HG03520 (cell line): Measurements from ENCODE around the gene UBE2J2.
A peak's percentile ranks its signal among the peaks of the same experiment; 100 is the strongest.

Experiments
- ATAC-seq: cut with Tn5 transposase; IDR thresholded peaks from one replicate; pipeline ENCODE4 v1.9.1; 2021; ENCODE audit warnings: mild to moderate bottlenecking, moderate library complexity; ENCODE audit not compliant: unreplicated experiment

Gene UBE2J2

DNA sequence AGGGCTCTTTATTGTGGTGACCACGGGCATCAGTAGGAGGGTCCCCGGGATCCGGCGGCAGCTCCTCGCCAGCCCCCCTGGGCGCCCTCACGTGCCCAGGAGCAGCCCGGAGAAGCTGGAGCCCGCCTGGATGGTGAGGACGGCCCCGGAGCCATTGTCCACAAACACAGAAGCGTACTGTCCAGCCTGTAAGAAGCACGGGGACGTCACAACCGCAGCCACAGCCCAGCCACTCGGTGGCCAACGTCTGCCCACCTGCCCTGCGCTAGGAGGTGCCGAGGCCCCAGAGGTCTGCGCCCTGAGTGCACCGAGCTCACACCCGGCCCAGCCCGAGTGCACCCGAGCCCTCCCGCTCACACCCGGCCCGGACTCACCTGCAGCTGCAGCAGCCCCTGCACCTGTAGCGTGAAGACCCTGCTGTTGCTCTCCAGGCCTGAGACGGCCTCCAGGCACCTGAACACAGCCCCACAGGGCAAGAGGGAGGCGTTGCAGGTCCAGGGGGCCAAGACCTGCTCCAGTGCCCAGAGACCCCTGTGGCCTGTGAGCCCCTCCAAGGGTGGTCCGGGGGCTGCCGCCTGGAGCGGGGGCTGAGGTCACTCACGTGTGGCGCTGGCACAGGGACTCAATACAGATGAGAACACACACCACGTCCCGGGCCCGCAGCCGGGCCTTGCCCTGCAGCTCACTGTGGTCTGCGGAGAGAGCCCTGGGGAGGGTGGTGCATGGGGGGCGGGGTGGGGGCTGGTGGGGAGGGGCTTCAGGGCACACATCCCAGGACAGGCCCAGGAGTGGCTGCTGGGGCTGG lies 31.0 kb downstream of the UBE2J2 start:
- no peak for ATAC-seq

DNA sequence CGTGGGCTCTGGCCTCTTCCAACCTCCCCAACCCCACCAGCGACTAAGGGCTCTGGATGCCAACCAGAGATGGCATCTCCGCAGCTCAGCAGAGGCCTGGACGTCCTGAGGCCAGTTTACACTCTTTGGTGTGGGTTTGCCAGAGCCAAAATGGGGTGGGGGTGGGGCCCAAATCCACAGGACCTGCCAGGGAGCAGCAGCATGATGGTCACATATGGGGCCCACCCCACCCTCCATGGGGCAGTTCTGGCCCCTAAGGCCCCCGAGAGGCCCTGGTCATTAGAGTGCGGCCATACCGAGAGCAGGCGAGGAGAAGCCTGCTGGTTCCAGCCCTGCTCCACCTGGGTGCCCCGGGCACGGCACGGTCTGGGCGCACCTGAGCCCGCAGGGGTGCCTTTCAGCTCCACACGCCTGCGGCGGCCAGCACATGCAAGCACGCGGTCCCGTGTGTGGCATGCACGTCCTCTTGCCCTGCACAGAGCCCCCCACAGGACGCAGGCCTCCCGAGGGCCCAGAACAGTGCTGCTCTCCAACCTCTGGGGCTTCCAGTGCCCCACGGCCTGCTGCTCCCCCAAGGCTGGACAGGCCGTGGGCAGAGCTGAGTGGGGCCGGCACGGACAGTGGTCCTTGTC lies 31.9 kb downstream of the UBE2J2 start:
- no peak for ATAC-seq

DNA sequence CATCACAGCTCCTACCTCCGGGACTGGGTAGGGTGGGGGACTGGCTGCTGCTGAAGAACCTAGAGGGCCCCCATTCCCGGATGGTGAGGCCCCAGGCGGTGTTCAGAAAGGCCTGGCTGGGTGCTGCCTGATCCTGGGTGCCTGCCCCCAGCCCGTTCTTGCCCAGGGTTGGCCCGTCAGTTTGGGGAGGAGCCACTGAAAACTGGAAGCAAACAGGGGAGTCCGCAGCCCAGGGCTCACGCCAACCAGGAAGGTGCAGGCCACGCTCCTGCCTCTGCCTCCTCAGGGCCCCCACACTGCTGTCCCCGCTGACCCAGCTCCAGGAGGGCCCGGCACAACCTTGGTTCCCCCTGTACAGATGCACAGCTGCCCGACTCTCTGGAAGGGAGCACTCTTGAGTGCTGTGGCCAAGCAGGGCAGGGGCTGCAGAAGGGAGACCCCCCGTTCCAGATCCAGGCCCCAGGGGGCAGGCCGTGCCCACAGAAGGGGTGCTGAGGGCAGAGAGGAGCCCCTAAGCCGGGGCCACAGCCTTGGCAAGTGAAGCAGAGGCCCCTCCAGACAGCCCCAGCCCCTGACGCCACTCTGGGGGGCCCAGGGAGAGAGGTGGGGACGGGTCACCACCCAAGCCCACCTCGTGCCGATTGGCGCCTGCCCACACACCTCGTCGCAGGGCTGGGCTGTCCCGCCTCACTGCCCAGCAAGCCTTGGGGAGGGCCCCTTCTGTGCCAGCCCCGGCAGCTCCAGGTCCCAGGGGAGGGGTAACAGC lies 32.6 kb downstream of the UBE2J2 start:
- ATAC-seq: no peak

DNA sequence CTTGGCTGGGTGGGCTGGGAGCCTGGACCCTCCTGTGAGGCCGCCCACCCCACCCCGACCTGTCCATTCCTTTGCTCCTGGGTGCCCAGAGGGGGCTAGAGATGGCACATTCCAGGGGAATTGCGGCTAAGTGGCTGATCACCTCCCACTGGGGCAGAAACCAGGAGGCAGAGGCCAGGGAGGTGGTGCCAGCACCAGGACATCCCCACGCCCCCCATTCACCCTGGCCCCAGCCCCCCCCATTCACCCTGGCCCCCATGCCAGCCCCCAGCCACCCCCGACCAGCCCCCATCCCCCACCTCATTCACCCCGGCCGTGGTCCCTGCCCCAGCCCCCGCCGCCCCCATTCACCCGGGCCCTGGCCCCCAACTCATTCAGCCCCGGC lies 33.3 kb downstream of the UBE2J2 start:
- ATAC-seq: no peak

DNA sequence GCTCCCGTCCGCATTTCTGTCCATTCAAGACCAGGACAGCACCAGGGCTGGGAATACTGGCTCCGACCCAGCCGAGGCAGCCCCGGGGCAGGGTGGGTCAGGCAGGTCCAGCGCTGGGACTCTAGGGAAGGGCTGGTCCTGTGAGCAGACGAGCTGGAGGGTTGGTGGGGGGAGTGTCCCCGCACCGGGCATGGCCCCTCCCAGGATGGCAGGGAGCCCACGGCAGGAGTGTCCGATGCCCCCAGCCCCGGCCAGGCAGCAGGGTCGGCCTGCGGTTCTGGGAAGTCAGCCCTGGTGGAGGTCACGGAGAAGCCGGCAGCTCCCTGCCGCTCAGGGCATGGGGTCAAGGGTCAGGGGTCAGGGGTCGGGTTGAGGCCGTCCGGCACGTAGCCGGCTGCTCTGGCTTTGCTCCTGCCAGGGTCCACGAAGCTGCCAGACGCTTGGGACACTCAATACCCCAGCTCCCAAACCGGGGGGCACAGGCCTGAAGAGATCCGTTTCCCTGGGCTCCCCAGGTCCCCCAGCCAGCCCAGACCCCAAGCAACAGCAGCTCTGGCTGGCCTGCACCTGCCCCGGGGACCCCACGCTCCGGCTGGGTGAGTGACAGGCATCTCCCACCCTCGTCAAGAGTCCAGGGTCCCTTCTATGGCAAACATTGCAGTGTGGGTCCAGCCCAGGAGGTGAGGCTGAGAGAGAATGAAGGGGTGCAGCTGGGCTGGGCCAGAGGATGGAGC lies 33.9 kb downstream of the UBE2J2 start:
- no peak for ATAC-seq

DNA sequence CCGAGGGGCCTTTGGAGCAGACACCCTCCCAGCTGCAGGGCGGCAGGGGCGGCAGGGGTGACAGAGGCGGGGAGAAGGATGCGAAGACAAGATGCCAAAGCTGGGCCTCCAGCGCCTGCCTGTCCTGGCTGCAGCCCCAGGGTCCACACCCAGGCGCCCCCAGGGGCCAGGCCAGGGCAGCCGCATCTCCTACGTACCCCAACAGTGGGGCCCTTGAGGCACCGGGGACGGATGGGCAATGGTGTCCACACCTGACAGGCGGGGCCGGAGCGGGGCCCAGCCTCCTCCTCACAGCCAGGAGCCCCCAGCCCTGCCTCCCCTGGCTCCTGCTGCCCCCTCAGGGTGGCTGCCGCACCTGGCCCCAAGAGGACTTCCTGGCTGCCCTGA lies 34.4 kb downstream of the UBE2J2 start:
- no peak for ATAC-seq

DNA sequence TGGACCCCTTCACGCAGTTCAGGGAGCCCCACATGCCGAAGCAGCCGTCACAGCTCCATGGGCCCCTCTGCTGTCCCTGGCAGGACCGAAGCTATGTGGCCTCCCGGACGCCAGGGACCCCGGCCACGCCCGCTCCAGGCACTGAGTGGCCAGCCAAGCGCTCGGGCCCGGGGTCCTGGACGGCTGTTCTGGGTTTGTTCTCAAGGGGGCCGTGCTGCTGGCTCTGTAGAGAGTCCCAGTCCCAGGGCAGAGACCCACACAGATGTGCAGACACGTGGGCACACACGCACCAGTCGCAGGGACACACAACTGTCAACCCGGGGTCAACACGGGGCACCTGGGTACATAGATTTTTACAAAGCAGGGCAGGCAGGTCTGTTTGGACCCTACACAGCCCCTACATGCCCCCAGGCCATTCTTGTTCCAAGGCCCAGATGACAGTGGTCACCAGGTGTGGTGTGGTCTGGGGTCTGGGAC lies 34.9 kb downstream of the UBE2J2 start:
- no peak for ATAC-seq

DNA sequence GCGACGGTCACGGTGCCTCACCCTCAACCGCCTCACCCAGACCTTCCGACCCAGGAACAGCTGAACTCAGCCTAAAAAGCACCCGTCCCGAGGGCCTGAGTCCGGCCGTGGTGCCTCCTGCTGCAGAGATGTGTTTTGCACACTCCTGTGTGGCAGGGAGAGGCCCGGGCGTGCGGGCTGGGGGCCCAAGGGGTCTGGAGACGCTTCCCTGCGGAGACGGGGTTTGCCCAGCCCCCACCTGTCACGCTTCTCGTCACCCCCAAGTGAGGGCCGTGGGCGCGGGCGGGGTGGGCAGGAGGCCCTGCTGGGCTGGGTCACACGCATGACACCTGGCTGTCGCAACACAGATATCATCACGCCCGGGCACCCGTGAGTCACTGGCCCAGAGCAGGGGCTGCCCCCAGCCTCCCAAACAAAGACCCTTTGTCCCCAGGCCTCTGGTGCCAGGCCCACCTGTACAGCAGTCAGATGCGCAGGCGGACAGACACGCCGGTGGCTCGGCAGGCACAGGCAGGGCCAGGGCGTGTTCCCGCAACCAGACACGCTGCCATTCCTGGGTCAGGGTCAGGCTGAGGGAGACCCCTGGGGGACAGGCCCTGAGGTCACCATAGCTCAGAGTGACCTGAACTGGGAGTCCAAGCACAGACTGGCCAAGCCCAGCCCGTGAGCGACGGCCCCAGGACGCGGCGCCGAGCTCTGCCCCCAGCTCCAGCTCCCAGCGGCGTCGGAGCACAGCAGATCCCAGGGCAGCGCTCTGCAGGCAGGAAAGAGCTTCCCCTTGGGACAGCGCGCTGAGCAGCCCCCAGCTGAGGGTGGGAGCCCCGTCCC lies 35.6 kb downstream of the UBE2J2 start:
- no peak for ATAC-seq

DNA sequence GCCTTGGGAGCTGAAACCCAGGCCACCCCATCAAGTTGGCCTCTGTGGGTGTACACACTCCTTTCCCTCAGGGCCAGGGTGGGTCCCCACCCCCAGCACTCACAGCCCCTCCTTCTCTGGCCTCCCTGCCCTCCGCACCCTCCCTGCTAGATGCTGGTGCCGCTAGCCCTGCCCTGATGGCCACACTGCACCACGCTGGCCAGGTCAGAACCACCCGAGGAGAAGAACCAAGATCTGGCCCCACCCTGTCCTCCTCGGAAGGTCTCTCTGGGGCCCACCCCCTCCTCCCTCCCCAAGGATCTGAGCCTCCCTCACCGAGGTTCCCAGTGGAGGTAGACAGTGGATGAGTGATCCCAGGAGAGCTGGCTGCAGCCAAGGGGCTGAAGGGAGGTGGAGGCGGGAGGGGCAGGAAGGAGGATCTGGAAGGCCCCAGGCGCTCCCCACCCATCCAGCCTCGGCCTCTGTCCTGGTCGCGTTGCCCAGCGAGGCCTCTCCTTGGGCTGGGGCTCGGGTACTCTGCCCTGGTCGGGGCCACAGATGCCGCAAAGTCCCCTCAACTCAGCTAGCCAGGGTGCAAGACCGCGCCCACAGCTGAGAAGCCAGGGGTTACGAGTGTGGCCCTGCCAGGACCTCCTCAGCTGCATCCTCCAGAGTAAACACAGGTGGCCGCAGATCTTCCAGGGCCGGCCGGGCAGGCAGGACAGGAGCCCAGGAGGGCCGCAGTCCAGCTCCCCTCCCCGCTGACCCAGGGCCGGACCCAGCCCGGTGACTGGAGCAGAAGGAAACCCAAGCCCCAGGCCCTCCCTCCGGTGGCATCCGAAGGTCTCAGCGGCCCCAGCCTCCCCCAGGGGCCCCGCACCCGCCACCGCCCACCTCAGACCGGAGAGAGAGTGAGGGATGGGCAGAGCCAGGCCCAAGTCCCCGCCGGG lies 36.4 kb downstream of the UBE2J2 start:
- ATAC-seq: no peak

DNA sequence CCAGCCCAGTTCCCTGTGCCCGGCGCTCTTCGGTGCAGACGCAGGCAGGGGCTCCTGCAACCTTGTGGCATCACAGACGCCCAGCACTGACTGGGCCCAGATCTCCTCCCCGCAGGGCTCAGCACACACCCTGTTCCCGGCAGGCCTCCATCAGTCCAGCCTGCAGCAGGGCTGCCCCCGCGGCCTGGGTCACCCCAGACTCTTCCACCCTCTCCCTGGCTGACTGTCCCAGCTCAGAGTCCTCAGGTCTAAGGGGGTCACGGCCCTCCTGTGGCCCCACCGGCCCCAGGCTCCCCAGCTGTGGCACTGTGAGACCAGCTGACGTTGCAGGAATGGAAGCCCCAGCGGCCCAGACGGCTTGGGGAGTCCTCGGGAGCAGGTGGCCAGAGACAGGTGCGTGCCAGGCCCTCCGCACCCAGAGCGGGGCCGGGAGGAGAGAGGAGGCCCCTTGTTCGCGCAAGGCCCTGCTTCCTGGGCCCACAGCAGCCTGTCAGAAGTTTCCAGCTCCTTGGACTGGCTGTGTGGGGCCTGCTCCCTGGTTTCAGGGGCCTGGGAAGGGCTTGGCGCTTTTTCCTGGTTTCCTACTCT lies 37.4 kb downstream of the UBE2J2 start:
- ATAC-seq: no peak

DNA sequence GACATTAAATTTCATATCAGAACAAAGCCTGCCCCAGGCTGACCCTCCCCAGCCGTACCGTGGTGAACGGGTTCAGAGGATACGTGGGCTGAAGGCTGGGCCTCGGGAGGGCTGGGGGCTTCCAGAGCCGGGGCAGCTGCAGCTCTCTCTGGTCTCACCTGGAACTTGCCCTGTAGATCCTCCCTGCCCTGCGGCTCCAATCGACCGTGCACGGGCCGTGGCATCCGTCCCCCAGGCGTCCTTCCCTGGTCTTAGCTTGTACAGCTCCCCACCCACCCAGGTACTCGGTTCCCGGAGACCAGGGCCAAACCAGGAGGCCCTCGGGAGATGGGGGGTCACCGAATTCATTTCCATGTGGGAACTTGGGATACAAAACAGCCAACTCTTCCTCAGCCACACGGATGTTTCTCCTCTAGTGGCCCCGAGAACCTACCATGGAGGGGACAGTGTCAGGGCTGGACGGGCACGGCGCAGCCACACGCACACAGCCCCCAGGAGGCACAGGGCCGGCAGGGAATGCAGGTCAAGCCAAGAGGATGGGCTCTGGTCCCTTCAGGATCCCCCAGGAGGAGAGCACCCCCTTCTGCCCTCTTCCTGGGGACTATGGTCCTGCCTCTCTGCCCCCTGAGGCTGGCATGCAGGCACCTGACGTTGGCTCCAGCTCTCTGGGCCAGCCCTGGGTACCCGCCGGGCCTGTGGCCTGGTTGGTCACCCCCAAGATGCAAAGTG lies 38.5 kb downstream of the UBE2J2 start:
- no peak for ATAC-seq

DNA sequence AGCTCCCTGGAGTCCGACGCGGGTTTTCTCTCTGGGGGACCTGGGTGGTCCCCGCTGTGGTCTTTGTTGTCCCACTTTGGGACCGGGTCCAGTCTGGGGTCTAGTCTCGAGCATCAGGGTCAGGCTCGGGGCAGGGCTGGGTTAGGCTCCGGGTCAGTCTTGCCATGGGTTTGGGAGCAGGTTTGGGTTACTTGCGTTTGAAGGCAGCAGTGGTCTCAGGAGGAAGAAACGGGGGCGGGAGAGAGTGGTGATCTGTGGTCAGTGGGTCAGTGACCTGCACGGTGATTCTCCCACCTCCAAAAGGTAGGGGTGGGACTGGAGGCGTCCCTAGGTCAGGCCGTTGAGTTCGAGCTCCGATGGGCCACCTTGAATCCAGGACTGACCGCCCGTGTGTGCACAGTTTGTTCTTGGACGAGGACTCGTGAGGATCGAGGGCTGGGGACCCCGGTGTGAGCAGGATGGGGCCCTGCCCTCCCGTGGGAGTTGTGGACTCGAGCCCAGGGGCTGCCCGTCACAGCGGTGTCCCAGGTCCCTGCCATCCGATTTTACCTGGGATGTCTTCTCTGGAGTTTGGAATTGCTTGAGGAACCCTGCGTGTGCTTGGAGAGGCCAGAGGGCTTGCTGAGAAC lies 39.4 kb downstream of the UBE2J2 start:
- no peak for ATAC-seq

DNA sequence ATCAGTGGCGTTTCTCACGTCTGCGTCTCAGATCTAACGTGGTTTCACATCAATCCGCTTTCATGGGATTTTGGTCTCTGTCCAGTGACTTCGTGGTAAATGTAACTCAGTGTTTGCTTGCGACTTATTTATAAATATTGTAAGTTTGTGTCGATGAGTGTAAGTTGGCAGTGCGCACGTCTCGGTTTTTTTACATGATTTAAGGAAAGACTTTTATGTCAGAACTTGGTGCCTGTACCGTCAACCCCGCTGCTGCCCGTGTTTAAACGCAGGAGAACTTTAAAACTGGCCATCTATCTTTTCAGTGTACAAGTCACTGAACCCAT lies 40.1 kb downstream of the UBE2J2 start:
- ATAC-seq: no peak

DNA sequence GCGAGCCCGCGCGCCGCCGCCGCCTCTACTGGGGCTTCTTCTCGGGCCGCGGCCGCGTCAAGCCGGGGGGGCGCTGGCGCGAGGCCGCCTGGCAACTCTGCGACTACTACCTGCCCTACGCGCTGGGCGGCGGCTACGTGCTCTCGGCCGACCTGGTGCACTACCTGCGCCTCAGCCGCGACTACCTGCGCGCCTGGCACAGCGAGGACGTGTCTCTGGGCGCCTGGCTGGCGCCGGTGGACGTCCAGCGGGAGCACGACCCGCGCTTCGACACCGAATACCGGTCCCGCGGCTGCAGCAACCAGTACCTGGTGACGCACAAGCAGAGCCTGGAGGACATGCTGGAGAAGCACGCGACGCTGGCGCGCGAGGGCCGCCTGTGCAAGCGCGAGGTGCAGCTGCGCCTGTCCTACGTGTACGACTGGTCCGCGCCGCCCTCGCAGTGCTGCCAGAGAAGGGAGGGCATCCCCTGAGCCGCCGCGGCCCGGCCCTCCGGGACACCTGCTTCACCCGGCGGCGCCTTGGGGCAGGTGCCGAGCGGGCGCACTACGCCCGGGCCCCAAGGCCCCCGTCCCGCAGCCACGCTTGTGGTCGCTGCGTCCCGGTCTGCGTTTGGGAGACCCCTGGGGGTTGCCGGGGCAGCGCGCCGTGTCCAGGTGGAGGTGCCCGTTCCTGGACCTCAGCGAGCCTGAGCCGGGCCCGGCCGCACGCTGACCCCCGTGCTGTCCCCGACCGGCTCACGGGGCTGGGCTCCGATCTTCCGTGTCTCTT lies 40.7 kb downstream of the UBE2J2 start:
- ATAC-seq: no peak

DNA sequence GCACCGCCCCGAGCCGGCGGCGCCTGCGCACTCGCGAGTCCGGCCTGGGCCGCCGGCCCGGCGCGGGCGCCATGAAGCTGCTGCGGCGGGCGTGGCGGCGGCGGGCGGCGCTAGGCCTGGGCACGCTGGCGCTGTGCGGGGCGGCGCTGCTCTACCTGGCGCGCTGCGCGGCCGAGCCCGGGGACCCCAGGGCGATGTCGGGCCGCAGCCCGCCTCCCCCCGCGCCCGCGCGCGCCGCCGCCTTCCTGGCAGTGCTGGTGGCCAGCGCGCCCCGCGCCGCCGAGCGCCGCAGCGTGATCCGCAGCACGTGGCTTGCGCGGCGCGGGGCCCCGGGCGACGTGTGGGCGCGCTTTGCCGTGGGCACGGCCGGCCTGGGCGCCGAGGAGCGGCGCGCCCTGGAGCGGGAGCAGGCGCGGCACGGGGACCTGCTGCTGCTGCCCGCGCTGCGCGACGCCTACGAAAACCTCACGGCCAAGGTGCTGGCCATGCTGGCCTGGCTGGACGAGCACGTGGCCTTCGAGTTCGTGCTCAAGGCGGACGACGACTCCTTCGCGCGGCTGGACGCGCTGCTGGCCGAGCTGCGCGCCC lies 41.4 kb downstream of the UBE2J2 start, which contains the start of gene B3GALT6:
Gene B3GALT6 (plus strand): TSS at position 30 of the 588 bp plus-strand sequence. CDS start 42 bp downstream, at position 72.
- ATAC-seq: no peak

DNA sequence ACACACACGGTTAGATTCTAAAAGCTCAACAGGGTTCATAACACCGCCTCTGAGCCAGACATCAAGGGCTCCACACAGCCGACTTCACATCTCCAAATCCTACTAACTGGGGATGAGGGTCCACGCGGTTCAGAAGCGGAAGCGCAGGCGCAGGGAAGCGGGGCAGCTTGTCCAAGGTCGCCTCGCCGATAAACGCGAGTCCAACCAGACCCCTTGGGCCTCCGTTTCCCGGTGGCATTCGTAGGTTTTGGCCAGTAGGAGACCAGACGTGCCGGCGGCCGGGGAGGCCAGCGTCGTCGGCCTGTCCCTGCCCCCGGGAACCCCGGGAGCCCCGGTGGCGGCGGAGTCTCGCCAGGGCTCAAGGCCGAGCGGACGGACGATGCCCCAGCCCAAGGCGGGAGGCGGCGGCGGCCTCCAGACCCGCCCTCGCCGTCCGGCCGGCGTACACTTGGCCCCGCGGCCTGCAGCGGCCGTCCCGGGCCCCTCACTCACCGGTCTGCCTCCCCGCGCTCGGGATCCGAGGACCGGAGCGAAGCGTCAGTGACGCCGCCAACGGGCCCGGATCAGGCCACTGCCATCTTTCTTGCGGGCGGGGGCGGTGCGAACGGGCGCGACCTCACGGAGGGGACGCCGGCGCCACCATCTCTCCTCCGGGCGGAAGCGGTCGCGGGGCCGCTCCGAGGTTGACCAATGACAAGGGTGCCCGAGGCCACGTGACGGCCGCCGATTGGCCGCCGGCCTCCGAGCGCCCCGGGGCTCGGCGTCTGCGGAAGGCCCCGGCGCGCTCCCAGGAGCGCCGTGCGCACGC lies 42.0 kb downstream of the UBE2J2 start, which contains the start of gene SDF4:
Gene SDF4 (minus strand): TSS at position 602 of the 808 bp plus-strand sequence. CDS start 3,229 bp downstream, outside the sequence.
- peak; percentile 89 for ATAC-seq
